GM19035 (cell line): ENCODE data around the gene SKAP1.

ENCODE experiments used
- ATAC-seq: cut with Tn5 transposase; IDR thresholded peaks from one replicate; pipeline ENCODE4 v1.9.1; 2021; ENCODE audit not compliant: unreplicated experiment

The SKAP1 gene

DNA sequence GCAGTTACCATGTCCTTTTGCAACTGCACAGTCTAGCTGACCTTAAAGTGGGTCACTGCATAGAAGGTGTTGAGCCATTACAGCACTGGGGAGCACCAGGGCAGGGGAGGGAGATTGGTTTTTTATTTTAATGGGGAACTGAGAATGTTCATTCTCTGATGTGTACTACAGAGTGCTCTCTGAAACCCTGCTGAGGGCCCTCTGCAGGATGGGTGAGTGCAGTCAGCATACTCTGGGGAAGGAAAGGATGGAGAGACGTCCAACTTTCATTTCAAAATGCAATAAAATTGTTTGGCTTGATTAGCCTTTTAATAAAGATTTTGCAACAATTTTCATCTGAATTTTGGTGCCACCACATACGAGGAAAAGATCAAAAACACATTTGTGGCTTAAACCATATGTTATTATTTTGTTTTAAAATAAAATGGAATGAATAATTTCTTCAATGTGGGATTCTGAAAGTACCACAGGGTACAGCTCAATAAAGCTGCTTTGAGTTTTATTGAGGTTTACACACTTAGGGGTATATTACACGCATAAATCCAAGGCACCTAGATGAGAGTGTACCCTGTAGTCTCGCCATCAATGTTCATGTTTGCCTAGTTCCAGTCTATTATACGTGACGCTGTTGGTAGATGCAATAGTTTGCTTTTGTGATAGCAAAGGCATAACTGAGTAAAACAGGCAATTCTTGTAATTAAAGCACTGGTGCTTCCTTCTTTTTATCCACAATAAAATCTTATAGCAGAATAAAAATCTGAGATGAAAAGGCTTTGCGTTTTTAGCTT, 249.0 kb downstream of the SKAP1 start:
- ATAC-seq = no peak

DNA sequence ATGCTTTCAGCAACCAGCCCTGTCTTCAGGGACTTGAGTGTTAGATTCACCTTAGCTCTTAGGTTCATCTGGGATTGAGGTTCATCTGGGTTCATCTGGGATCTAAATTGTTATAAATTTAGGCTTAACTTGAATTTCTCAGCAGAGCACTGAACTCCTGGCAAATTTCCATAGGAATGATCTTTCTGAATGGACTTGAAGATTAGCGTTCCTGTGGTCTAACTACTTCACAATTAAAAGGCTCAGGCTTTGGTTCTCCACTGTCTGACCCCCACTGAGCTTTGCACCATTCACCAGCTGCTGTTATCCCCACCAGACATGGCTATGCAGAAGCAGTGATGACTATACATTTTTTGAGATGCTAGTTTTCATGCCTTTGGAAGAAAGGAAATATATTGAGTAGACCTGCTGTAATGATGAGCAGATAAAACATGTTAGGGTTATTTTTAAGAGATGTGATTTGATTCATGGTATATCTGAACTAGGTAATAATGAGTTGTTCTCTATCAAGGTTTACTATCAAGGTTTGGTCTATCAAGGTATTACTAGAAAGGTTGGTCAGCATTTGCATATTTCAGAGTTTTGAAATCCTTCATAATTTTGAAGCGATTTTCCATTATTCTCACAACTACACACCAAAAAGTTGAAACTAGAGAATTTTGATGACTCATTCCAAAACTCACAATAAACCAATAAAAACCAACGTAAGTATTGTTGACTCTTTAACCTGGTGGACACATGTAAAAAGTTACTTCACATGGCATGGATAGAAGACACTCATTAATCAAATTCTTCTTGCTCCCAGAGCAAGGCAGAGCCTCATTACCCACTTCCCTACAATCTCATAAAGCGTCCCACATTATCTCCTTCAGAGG, 250.7 kb downstream of the SKAP1 start:
- ATAC-seq = no peak

DNA sequence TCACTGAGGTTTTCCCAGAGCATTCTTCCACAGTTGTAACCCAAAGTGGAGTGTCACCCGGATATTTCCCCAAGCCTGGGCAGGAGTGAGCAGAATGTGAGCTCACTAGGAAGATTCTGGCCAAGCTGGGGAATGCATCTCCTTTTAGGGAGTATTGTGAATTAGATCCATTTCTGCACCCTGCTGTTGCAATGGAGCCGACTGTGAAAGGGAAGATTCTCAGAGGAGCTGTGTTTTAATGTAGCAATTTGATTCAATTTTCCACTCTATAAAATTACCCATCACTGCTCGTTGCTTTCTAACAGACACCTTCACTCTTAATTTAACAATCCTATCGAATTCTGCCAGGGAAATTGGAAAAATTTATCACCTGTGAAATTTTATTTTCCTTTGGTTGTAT, 251.7 kb downstream of the SKAP1 start:
- no peak for ATAC-seq

DNA sequence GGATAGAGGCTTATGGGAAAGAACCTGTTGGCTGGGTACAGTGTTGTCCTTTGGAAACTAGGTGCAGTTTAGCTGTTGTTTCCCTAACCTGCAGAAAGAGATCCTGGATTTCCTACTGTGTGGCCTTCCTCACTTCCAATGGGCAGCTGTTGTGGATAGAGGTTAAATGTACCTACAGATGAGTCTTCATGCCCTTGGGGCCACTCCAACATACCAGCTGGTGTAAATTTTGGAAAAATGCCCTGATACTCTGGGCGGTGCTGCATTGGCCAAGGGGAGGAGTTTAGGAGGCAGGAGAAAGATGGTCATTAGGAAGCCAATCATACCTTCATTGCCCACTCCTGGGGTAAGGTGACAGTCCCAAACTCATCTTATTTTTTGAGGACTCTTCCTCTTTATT, 252.2 kb downstream of the SKAP1 start:
- no peak for ATAC-seq

DNA sequence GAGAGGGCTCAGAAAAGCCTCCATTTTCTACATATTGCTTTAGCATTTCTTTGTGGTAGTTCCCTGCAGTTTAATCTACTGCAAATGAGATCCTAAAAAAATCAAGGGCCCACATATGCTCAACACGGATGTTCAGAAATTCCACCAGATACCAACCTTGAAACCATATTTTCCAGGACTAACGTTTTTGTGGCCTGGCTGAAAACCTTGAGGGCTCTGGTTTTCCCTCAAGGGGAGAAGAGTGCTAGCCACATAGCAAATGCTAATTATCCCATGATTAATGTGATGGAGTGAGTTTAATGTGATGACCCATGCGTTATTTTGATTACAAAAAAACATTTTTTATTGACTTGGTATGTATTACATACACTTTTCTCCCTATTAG, 253.6 kb downstream of the SKAP1 start:
- no peak for ATAC-seq

DNA sequence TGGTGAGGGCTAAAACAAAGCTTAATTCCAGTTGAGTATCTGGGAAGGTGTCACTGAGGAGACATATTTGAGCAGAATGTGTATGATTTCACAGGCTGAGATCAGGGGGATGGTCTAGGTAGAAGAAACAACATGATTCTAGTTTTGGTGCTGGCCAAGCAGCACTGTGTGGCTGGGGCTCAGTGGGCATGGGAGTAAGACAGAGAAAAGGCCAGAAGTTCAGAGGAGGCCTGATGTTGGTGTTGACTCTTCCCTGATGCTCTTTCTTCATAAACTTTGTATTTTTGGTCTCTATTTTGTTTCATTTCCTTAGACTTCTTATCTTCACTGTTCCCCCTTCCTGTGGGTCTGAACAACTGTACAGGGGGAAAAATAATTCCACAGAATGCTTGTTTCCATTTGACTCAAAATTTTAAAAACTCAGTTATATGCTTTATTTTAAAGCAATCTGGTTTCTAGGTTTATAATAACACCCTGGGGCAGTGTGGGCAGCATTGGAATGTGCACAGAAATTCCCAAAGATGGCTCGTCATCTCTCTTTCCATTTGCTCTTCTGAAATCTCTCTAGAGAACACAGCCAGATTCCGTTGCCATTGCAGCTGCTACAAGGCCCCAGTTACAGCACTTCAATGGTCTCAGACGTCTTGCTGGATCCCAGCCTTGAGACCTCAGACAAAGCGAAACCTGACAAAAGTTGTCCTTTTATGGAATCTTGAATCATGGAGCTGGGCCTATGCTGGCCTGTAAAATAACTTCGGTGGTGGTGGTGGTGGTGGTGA, 254.1 kb downstream of the SKAP1 start:
- no peak for ATAC-seq

DNA sequence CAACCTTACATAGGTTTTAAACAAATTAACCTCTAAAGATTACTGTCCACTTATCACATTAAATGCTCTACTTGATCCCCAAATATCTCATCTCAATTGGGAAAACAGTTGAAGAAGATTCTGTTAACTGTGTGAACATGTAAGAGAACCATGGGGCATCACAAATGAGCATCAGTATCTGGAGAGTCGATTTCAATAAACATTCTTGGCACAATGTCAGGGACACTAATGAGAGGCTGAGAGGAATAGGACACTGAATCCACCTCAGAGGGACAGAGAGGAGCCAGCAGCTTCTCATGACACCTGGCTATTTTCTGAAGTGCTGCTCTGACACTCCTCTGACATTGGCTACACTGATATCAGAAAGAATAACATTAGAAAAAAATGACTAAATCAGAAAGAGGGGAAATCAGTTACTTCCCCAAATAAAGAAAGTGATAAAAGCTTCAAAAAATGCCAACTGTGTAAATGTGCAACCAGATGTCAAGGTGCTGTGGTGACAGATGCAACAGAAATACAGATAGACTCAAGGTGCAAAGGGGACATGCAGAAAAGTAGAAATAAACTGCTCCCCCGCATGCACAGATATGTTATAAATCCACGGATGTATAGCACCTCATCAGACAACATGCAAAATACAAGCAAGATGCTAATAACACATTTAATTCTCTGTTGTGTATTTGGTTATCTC, 255.0 kb downstream of the SKAP1 start:
- ATAC-seq = no peak

DNA sequence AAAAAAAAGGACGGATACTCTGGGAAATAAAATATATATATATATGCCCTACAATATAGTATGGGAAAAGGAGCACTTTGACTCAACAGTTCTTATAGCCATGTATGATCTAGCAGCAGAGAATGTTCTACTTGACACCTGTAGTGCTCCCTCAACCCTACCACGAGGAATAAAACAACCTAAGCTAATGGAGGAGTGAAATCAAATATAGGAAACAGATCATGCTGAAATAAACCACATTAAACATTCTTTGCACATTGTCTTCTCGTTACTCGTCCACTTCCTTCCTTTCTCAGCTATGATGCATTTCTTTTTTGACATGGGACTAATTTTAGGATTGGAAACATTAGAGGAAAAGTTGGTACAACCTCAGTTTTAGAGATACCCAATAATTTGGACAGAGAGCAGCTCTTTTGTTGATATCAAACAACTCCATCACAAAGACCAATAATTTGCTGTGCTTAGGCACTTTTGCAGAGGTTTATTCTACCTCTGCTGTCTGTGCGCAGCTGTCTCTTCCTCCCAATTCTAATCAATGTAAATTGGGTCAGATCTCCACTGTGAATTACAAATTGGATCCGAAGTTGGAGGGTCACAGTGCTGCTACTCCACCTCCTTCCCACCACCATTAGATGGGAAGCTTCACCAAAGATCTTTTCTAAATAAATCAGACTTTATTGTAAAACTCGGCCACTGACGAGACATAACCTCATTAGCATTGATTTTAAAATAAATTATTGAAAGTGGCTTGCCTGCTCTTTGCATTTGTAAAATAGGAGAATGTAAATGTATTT, 256.6 kb downstream of the SKAP1 start:
- no peak for ATAC-seq

DNA sequence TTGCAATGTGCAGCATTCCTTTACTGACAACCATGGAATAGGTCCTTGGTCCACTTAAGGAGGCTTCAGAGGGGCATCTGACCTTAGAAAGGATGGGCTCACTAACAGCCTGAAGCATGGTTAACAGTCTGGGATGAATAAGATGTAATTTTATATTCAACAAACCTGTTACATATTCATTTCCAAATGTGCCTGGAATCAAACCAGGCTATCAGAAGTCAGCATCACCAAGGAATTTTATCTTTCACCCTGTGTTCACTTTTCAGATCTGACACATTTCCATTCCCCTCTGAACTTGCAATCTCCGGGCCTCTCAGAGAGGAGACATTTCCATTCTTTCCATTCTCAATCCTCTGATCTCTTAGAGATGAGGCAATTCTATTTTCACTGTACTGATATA, 260.1 kb downstream of the SKAP1 start:
- no peak for ATAC-seq

DNA sequence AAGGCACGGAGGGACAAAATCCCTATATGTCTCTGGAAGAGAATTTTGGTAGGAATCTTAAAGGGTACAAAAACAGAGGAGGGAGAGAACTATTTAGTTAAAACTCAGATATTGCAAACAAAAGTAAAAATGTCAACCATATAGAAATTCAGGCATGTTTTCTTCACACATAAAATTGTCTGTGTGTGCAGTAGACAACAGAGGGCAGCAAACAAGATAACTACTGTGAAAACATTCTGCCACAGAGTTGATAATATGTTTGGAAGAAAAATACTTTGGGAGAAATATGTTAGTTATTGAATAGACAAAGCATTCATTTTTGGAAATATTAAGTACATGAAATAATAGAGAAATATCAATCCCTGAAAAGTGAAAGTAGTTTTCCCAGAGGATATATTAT, 266.2 kb downstream of the SKAP1 start:
- ATAC-seq = no peak

DNA sequence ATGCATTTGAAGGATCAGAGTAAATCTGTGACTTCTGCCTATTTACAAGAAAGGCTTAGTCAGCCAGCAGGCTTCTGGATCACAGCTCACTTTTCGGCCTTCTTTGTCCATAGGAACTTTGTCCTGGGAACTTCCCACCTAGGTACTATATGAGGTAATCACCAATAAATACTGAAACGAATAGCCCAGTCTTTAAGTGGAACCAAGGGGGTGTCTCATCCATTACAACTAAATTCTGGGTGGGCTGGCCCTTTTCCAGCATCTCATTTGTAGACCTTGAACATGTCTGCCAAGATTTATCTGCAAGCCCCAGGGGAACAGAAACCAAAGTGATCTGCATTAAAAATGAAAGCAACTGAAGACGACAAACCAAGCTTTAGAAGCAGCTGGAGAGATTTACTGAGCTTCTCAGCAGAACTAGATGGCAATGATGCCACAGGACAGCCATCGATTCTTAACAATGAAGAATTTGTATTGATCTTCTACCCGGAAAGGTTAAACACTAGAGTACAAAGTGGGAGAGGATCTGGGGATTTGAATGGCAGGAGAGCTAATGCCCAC, 267.0 kb downstream of the SKAP1 start:
- ATAC-seq = no peak

DNA sequence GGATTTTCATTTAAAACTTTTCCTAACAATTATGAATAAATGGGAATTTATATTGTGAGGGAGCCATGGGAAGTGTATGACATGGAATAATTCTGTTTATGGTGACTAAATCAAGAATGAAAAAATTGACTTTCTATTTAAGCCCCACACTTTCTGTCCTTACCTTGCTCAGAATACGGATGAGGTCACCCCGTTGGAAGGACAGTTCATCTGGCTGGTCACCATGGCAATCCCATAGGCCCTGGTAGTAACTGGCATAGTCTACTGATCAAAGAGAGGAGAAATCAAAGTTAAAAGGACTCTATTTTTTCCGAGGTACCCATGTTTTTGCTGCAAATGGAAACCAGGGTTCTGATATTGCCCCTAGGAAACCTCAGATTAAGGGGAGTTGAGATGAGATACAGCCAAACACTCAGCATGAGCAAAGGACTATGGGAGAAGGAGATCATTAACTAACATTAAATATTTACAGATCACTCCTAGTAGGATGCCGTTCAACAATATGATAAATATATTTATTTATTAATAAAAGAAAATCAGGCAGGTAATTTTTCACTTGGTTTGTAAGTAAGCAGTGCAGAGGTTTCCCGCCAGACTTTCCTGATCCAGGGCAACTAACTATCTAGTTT, 267.6 kb downstream of the SKAP1 start:
- ATAC-seq = no peak

DNA sequence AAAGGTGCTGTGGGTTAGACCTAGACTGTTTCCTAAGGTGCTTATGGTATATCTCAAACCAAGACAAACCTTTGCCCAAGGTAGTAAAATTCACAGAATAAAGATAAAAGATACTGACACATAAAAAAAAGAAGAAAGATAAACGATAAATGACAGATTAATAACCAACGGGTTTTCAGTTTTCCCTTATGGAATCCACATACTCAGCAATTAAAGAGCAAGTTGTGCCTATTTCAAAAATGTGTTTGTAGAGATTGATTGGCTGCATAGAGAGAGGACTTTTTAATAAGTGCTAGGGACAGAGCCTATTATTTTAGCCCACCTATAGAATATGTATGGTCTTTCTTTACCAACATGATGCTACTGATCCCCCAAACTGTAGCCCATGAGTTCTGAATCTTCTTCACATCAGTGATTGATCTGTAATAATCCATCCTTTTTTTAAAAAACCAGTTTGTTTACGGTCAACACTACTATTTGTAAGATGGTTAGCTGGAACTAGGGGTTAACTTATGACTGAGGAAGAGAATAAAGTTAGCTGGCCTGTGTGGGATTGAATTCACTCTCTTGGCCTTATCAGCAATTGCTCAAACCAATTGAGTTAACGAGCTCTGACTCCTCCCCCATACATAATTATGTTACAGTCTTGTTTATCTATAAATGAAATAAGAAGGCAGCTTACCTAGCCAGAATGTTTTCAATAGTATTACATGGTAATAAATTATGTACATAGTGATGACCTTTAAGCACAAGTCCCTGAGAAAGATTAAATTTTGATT, 268.7 kb downstream of the SKAP1 start:
- no peak for ATAC-seq

DNA sequence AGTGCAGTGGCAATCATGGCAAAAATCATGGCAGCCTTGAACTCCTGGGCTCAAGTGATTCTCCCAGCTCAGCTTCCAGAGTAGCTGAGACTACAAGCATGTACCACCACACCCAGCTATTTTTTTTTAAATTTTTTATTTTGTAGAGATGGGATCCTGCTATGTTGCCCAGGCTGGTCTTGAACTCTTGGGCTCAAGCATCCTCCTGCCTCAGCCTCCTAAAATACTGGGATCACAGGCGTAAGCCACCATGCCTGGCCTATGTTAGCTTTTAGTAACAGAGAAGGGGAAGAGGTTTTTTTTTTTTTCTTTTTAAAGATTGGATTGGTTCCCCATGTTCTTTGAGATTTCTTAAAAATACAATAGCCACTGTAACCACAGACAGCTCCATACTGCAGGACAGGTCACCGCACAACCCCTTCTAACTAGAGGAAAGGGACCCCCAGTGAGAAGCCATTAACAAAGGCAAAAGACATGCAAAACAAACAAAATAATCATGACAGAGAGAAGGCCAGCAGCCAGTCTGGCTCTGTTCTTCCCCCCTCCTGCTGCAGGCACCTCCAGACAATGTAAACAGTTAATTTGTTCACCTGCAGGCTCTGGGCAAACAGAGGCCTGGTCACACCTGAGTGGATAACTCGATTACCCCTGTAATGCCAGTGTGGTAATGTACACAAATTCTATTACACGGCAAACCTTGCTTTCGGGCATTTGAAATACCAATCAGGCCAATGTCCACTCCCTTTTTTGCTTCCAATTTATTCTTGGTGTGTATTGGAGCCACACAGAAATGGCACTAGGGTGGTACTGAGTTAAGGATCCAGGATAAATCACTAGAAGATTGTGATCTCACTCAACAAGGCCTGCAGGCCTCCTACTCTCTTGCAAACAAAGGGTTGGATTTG, 269.6 kb downstream of the SKAP1 start:
- ATAC-seq = no peak

DNA sequence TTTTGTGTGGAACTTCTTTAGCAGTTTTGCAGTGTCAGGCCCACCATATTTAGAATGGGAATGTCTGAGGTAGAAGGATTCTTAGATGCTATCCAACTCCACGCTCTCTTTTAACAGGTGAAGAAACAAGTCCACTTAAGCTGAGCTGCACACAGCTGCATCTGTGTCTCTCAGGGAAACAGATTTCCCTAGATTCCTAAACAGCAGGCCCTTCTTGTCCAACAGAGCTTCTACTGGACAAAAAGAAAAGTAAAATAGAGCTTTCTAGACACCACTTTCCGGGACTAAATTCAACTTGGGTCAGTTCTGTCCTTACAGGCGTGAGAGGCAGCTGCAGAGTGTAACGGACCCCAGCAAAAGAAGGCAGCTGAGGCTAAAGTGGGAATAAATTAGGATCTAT, 270.8 kb downstream of the SKAP1 start:
- ATAC-seq = no peak

DNA sequence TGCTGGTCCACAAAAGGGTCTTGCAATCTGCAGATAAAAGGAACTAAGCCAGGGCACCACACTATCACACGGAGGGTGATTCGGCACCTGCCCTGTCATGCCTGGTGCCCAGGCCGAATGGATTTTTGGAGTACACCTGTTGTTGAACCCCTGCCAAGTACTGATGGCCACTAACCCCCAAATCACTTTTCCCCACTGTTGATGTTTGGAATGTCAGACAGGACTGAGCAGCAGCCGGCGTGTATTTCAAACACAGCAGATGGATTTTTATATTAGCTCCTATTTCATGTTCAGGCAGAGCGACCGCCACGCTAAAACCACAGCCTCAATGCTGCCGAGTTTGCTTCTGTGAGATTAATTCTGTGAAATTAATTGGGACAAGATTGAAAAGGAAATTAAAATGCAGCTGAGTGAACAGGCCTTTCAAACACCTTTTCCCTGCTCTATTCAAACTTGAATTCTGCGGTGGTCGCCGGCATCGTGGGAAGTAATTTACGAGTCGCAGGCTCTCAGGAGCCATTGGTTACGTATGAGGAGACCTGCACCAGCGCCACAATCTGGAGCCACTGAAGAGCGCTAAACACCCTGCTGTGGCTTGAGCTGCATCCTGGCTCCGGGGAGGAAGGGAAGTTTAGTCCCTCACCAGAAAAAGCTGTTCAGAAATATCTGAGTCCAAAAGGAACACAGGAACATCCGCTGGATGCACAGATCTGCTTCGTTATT, 274.0 kb downstream of the SKAP1 start:
- ATAC-seq = no peak
